AG09309 (cell line): ENCODE results near the gene FAM204A.

Experiments used
- DNase-seq: peaks from one replicate; pipeline ENCODE4 v3.0.0-alpha.2; 2010; ENCODE audit warnings: low read depth
- H3K4me3 ChIP-seq: 2 replicates; pipeline ENCODE4 v1.5.1; 2011; ENCODE audit warnings: mild to moderate bottlenecking, low read depth, low read length, moderate library complexity; ENCODE audit not compliant: control insufficient read depth
- TF ChIP-seq, protein P1 (sequence below): IDR thresholded peaks from 2 replicates; pipeline ENCODE4 v1.5.1; 2011; ENCODE audit warnings: mild to moderate bottlenecking, low read depth, low read length, inconsistent platforms; ENCODE audit not compliant: insufficient read depth, control insufficient read depth; ENCODE audit errors: missing control alignments

The FAM204A gene

DNA sequence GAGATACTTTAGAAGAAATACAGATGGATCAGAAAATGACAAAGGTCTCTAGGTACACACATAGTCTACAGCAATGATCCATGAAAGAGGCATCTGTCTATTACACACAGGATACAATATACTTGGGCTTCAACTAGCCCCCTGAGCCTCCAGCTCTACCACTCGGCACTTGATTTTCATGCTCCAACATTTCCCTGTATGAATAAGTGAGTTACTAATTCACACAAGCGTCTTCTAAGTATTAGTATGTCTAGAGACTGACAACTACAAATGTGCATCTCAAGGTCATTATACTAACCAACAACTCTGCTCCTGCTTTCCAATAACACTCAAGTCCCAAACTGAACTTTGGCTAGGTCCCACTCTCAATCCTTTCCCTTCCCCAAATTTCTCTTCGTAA, 8.3 kb downstream of the FAM204A start:
- TF ChIP-seq, protein P1, sequence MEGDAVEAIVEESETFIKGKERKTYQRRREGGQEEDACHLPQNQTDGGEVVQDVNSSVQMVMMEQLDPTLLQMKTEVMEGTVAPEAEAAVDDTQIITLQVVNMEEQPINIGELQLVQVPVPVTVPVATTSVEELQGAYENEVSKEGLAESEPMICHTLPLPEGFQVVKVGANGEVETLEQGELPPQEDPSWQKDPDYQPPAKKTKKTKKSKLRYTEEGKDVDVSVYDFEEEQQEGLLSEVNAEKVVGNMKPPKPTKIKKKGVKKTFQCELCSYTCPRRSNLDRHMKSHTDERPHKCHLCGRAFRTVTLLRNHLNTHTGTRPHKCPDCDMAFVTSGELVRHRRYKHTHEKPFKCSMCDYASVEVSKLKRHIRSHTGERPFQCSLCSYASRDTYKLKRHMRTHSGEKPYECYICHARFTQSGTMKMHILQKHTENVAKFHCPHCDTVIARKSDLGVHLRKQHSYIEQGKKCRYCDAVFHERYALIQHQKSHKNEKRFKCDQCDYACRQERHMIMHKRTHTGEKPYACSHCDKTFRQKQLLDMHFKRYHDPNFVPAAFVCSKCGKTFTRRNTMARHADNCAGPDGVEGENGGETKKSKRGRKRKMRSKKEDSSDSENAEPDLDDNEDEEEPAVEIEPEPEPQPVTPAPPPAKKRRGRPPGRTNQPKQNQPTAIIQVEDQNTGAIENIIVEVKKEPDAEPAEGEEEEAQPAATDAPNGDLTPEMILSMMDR = no peak
- no peak for DNase-seq
- H3K4me3 ChIP-seq = no peak overlapping the region

DNA sequence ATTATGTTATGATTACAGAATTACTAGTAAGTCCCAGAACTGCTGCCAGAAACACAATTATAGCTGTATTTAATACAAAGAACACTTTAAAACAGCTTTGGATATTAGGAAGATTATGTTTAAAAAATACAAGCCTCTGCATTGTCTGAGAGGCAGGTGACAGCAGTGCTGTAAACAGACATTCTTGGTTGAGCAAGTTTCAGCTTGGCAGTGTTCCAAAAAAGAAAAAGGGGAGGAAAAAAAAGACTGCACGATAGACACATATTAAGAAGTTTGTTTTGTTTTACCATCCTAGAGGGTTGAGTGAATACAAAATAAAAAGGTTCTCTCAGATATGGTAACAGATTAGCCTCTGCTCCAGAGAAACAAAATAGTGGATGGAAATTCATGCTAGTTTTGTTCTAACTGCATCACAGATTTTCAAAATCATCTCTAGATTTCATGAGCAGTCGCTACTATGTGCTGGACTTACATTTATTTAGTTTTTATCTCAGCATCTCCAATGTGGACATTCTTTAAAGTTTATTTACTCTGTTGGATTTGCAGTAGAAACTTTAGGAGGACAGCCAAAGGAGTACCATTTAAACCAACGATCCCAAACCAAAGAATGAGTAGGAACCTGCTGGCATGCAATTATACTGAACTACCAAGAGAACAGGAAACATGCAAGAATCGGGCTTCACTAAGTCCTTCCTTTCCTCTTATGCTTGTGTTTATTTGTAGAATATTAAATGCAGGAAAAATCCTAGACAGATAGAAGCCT, 9.0 kb downstream of the FAM204A start:
- TF ChIP-seq, protein P1 = no peak
- no peak for DNase-seq
- H3K4me3 ChIP-seq = no peak overlapping the region

DNA sequence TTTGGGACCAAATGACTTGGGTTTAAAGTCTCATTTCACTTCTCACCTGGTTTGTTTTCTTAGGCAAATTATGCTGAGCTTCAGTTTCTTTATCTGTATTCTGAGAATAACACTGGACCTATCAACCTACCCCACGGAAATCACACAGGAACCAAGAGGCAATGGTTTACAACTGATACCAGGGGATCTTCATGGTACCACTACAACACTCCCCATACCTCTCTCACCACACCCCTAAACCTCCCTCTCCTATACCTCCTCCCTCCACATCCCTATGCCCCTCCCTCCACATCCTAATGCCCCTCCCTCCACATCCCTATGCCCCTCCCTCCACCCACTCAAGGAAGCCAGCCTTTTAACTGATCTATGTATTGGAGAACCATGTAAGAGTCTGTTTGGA, 9.9 kb downstream of the FAM204A start:
- TF ChIP-seq, protein P1 = no peak
- H3K4me3 ChIP-seq = no peak overlapping the region
- DNase-seq = no peak

DNA sequence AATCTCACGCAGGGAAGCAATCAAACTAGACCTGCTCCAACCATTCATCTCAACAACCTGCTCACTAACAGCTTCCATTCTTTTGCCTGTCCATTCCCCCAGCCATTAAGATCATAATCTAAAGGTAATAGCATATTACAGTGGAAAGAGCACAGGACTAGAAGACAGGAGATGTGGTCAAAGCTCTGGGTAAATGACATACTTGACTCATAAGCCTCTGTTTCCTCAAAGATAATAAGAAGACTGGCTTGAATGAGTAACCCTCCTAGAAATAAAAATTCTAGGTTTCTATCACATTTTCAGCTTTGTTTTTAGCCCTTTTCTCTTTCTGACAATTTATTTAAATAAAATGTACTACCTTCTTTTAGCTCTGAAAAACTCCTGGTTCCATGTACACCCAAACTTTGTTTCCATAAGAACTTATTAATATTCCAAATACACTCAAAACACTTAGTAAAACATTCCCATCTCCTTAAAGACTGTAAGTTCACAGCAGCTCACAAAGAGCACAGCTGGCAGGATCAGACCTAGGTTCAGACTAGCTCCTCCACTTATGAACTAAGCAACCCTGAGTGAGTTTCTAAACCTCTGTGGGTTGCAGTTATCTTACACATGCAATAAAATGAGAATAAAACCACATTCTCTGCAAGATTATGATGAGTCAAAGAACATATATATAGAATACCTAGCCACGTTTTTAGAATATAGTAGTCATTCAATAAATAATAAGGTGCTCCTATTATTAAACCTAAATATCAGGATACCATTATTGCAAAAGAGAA, 11.6 kb downstream of the FAM204A start:
- TF ChIP-seq, protein P1 = no peak
- no peak for DNase-seq
- no peak overlapping the region for H3K4me3 ChIP-seq

DNA sequence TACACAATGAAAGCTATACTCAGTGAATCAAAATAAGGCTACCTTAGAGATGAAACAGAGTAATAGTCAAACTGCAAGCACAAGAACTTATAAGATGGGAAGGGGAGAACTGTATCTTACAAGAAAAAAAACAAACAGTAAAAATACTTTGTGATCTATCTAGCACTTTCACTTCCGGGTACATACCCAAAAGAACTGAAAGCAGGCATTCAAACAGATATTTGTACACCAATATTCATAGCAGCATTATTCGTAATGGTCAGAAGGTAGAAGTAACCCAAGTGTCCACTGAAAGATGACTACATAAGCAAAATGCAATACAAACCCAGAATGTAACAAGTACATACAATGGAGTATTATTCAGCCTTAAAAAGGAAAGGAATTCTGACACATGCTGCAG, 18.0 kb downstream of the FAM204A start:
- TF ChIP-seq, protein P1 = no peak
- DNase-seq = no peak

DNA sequence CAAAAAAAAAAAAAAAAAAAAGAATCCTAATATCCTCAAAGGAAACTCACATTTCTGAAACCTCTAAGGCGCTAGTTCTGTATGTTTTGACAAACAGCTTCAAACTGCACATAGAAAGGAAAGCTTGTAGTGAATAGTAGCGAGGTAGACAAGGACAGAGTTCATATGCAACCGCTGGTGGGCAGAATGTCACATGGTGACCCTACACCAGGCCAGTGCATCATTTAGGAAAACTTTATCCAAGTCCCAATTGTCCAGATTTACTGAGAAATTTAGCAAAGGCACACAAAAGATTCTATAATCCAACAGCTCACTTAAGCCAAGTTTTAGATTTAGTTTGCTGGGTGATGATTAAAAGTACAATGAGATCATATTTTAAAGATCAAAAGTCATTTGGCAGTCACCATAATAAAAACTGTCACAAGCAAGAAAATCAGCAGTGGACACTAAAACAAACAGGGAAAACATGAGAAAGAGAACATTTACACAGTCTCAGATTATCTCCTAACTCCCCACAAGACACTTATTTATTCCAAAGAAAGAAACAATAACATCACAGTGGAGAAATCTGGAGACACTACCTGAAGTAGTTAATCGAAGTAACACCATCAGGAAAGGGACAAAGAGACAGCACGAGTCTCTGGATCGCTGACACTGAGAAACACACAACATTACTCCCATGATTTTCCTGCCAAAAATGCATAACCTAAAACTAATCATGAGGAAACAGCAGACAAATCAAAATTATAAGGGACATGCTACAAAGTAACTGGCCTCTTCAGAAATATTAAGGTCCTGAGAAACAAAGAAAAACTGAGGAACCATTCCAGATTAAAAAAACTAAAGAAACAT, 20.2 kb downstream of the FAM204A start:
- TF ChIP-seq, protein P1 = no peak
- no peak overlapping the region for H3K4me3 ChIP-seq
- no peak for DNase-seq

More for the DNA sequence above, 18.0 kb downstream of the FAM204A start:
- no peak overlapping the region for H3K4me3 ChIP-seq
